Measurements from ENCODE around the gene SYT17. TPM values are rescaled to one million over a fixed set of nuclear protein-coding genes. Genes with fewer than 3 reads are reported as not detected.

SYT17 gene
- total RNA-seq, 1 donor from 2014 or later = not detected

DNA sequence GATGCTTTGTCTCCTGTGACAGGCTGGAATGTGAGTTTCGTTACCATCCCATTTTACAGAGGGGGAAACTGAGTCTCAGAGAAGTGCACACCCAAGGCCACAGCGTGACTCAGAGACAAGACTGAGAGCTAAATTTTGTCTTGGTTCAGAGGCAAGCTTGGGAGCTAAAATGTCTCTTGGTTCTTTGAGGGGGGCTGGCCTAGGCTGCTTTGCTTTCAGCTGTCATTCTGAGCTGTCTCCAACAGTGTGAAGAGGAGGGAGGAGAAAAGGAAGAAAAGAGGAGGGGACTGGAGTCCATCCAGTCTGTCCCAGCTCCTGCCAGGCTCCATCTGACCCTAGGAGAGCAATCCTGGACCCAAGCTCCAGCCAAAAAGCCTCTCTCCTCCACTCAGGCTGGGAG, 117.4 kb downstream of the SYT17 start, which contains the start of gene CLEC19A:
CLEC19A (plus strand) TSS at position 301 of the 400 bp plus-strand sequence. CDS start 121 bp downstream, outside the sequence.
- DNase-seq (ENCODE audit: extremely low spot score, unreplicated experiment) = no peak
- Mint-ChIP-seq H3K4me1 (ENCODE audit: unreplicated experiment) (no peaks in the 10 kb centered on the region), H3K4me3 (ENCODE audit: unreplicated experiment) (no peak within 1 kb of the TSS), H3K27ac (ENCODE audit: unreplicated experiment) (no peak within 1 kb of the TSS), H3K36me3 (ENCODE audit: unreplicated experiment) (no peaks in the 10 kb centered on the region), H3K9me3 (ENCODE audit: unreplicated experiment) (no peaks in the 10 kb centered on the region), H3K27me3 (ENCODE audit: unreplicated experiment) (no peaks in the 10 kb centered on the region)
- TF ChIP-seq, protein P1, sequence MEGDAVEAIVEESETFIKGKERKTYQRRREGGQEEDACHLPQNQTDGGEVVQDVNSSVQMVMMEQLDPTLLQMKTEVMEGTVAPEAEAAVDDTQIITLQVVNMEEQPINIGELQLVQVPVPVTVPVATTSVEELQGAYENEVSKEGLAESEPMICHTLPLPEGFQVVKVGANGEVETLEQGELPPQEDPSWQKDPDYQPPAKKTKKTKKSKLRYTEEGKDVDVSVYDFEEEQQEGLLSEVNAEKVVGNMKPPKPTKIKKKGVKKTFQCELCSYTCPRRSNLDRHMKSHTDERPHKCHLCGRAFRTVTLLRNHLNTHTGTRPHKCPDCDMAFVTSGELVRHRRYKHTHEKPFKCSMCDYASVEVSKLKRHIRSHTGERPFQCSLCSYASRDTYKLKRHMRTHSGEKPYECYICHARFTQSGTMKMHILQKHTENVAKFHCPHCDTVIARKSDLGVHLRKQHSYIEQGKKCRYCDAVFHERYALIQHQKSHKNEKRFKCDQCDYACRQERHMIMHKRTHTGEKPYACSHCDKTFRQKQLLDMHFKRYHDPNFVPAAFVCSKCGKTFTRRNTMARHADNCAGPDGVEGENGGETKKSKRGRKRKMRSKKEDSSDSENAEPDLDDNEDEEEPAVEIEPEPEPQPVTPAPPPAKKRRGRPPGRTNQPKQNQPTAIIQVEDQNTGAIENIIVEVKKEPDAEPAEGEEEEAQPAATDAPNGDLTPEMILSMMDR (IDR thresholded peaks at IDR 0.05) = no peak

DNA sequence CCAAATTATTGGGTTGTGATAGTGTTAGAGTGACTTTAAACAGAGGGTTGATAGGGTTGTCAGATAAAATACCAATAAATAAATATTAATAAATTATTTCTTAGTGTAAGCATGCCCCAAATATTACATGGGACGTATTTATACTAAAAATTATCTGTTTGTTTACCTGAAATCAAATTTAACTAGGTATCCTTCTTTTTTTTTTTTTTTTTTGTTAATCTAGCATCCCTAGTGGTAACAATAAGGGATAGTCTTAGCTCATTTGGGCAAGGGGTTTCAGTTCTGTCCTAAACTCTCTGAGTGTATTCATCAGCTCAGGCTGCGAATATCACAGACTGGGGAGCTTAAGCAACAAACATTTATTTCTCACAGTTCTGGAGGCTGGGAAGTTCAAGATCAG, 118.8 kb downstream of the SYT17 start:
- H3K27me3 Mint-ChIP-seq (ENCODE audit: unreplicated experiment) = no peaks in the 10 kb centered on the region
- no peak for DNase-seq (ENCODE audit: extremely low spot score, unreplicated experiment)
- TF ChIP-seq, protein P1 (IDR thresholded peaks at IDR 0.05) = no peak
- H3K9me3 Mint-ChIP-seq (ENCODE audit: unreplicated experiment) = no peaks in the 10 kb centered on the region
- H3K4me3 Mint-ChIP-seq (ENCODE audit: unreplicated experiment) = no peak overlapping the region
- no peaks in the 10 kb centered on the region for H3K4me1 Mint-ChIP-seq (ENCODE audit: unreplicated experiment)
- no peaks in the 10 kb centered on the region for H3K36me3 Mint-ChIP-seq (ENCODE audit: unreplicated experiment)
- H3K27ac Mint-ChIP-seq (ENCODE audit: unreplicated experiment) = no peak overlapping the region

DNA sequence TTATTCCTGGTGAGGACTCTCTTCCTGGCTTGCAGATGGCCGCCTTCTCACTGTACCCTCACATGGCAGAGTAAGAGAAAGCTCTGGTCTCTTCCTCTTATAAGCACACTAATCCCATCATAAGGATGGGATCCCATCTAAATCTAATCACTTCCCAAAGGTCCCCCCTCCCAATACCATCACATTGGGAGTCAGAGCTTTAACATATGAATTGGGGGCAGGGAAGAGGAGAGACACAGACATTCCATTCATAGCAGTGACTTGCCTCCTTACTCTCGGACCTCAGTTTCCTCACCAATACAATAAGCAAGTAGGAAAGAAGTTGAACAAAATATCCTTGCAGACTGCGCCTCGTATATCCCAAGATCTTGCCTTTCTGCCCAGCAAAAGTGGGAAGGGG, 119.2 kb downstream of the SYT17 start:
- Mint-ChIP-seq H3K27ac (ENCODE audit: unreplicated experiment) (no peak overlapping the region), H3K9me3 (ENCODE audit: unreplicated experiment) (no peaks in the 10 kb centered on the region), H3K4me3 (ENCODE audit: unreplicated experiment) (no peak overlapping the region), H3K36me3 (ENCODE audit: unreplicated experiment) (no peaks in the 10 kb centered on the region), H3K4me1 (ENCODE audit: unreplicated experiment) (no peaks in the 10 kb centered on the region), H3K27me3 (ENCODE audit: unreplicated experiment) (no peaks in the 10 kb centered on the region)
- no peak for DNase-seq (ENCODE audit: extremely low spot score, unreplicated experiment)
- TF ChIP-seq, protein P1 (IDR thresholded peaks at IDR 0.05) = no peak

DNA sequence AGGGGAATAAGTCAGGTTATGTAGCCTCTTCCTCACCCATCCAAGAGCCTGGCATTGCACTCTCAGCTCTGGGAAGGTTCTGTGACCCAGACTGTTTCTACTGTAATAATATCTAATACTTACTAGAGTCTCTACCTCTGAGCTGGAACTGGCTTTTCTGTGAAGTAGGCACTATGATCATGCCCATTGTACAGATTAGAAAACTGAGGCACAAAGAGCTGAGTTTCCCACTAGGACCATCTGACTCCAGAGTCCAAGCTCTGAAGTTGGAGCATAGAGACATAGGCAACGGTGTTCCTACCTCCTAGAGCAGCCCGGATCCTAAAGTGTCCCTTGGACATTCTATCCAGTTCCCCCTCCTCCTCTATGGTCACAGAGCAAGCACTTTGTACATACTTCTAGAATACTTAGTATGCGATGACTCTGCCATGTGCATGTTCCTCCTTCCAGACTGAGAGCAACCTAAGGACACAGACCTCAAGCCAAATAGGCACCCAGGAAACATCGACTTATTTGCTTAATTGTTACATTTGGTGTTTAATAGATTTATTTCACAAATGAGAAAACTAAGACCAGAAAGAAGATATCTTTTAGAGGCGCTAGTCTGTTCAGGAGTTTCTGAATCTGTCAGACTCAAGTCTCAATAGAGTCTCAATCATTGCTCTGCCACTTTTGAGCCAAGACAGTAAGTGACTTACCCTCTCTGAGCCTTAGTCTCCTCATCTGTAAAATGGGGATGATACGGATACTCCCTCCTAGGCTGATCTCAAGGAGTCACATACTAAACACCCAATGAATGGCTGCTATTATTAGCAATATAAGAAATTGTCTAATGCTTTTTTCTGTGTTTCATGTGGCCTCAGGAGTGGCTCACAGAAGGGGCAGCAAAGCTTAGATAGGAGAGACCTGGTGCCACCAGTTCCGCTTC, 121.1 kb downstream of the SYT17 start:
- Mint-ChIP-seq H3K9me3 (ENCODE audit: unreplicated experiment) (no peaks in the 10 kb centered on the region), H3K27ac (ENCODE audit: unreplicated experiment) (no peak overlapping the region), H3K4me3 (ENCODE audit: unreplicated experiment) (no peak overlapping the region), H3K36me3 (ENCODE audit: unreplicated experiment) (no peaks in the 10 kb centered on the region), H3K4me1 (ENCODE audit: unreplicated experiment) (no peaks in the 10 kb centered on the region), H3K27me3 (ENCODE audit: unreplicated experiment) (no peaks in the 10 kb centered on the region)
- TF ChIP-seq, protein P1 (IDR thresholded peaks at IDR 0.05) = no peak
- DNase-seq (ENCODE audit: extremely low spot score, unreplicated experiment) = no peak

DNA sequence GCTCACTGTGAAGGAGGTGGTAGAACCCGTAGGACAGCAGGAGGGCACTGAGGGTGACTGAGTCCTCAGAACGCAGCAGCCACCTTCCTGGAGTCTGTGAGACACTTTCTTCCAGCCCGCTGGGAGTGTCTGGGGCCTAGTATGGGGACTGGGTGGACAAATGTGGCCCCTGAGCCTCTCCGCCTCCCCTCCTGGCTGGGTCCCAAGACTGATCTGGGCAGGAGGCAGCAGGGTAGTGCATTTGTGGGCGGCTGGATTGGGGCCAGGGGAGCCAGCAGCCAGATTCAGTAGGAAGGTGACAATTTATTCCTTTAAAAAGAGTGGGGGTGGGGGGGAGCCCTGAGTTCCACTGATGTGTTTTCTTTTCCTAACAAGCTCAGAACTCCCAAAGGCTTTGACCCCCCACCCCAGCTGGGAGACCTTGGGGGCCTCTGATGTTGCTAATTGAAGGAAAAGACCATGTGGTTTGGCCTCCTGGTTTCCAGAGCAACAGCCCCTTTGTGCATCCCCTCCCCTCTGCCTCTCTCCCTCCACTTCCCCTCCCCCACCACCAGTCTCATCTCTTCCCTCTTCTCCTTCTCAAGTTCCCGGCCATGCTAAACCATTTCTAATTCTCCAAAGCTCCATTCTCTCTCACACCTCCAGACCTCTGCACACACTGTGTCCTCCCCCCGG, 121.9 kb downstream of the SYT17 start:
- Mint-ChIP-seq H3K4me1 (ENCODE audit: unreplicated experiment) (no peaks in the 10 kb centered on the region), H3K4me3 (ENCODE audit: unreplicated experiment) (no peak overlapping the region), H3K36me3 (ENCODE audit: unreplicated experiment) (no peaks in the 10 kb centered on the region), H3K27me3 (ENCODE audit: unreplicated experiment) (no peaks in the 10 kb centered on the region), H3K9me3 (ENCODE audit: unreplicated experiment) (no peaks in the 10 kb centered on the region), H3K27ac (ENCODE audit: unreplicated experiment) (no peak overlapping the region)
- TF ChIP-seq, protein P1 (IDR thresholded peaks at IDR 0.05) = no peak
- no peak for DNase-seq (ENCODE audit: extremely low spot score, unreplicated experiment)

Measured in osteocyte (in vitro differentiated cells).